Measurements from ENCODE around the gene ACTMAP.

The ACTMAP gene

DNA sequence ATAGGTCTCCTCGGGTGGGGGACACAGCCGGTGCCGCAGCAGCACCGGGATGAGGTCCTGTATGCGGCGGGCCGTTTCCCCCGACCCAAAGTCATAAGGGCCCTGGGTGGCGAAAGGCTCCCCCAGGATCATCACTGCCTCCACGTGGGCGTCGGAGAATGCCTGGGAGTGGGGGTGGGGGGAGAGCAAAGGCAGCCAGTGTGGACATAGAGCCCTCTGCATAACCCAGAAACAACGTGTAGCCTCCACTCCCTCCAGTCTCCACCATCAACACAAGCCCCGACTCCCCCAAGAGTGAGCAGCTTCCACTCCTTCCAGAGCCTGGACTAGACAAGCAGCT is 58.1 kb downstream of the ACTMAP start:
- no peak for DNase-seq

DNA sequence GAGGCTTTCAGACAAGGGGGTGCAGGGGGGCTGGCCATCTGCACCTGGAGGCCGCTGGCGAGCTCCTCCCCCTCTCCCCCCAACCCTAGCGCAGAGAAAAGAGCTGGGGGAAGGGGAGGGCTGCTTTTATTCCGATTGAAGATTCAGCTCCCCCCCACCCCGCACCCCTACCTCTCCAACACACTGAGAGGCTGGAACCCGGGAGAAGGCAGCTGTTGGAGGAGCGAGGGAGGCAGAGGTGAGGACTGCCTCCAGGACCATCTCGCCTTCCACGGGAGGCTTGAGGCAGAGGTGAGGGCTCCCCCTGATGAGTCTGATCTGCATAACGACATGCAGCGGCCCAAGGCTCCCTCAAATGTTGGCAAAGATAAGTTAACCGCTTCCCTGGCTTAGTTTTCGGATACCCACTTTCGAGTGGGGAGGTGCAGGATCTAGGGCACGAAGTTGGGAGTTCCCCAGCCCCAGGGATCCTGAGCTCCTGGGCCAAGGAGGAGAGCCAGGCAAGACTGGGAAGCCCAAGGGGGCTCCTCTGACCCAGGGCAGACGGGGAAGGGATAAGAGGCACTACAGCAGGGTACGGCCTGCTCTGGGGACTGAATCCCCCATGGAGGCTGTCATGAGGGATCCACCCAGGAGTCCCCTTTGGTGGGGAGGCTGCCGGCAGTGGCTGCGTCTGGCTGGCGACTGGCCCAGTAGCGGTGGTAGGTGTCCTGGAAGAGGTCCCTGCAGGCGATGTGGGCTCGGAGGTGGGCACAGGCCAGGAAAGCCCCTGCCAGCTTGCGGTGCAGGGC is 58.7 kb downstream of the ACTMAP start:
- DNase-seq: no peak

Measured in NCI-H2081 treated with DMSO at 0.1 percent for 48 hours (cell line).